Amygdala (tissue), 56 donors: ENCODE data around the gene CHIT1.
A peak's percentile ranks its signal among the peaks of the same experiment; 100 is the strongest.

Source experiments
- DNase-seq, 56 donors: peaks; one replicate each; lab custom pipeline; 2025; lab: John Stamatoyannopoulos, UW

The CHIT1 gene

GRCh38 chr1:203197625-203198024 is 31.8 kb downstream of the CHIT1 start:
- DNase-seq = no peak

GRCh38 chr1:203196371-203196770 is 33.1 kb downstream of the CHIT1 start:
- DNase-seq = no peak

- no peak for DNase-seq
Measured at GRCh38 chr1:203190949-203191348, 38.5 kb downstream of the CHIT1 start.

GRCh38 chr1:203189951-203190352 is 39.5 kb downstream of the CHIT1 start:
- DNase-seq = peak in 1 of 56 donors; percentile 18

GRCh38 chr1:203188686-203189232 is 40.7 kb downstream of the CHIT1 start:
- DNase-seq = no peak

GRCh38 chr1:203187689-203188264 is 41.7 kb downstream of the CHIT1 start:
- DNase-seq = peak in 1 of 56 donors; percentile 39

- peak in 2 of 56 donors; percentile 39 to 41 for DNase-seq
Measured at GRCh38 chr1:203187304-203187685, 42.2 kb downstream of the CHIT1 start.

GRCh38 chr1:203186446-203187303 is 42.8 kb downstream of the CHIT1 start, which contains the start of gene CHI3L1:
Gene CHI3L1, minus strand, starts transcription at chr1:203186704. Its CDS starts 81 bp downstream, at chr1:203186623.
- DNase-seq = peak in 32 of 56 donors; percentile 29 to 73 (median 58)

GRCh38 chr1:203186091-203186445 is 43.4 kb downstream of the CHIT1 start:
- no peak for DNase-seq

- DNase-seq = no peak
Measured at GRCh38 chr1:203185585-203185984, 43.9 kb downstream of the CHIT1 start.

- no peak for DNase-seq
Measured at GRCh38 chr1:203185061-203185461, 44.4 kb downstream of the CHIT1 start.

GRCh38 chr1:203184467-203184866 is 45.0 kb downstream of the CHIT1 start:
- no peak for DNase-seq

GRCh38 chr1:203183828-203184227 is 45.6 kb downstream of the CHIT1 start:
- no peak for DNase-seq

GRCh38 chr1:203182387-203182953 is 47.0 kb downstream of the CHIT1 start:
- DNase-seq = no peak

- no peak for DNase-seq
Measured at GRCh38 chr1:203181586-203182386, 47.7 kb downstream of the CHIT1 start.

- DNase-seq = no peak
Measured at GRCh38 chr1:203180611-203181330, 48.7 kb downstream of the CHIT1 start.

- no peak for DNase-seq
Measured at GRCh38 chr1:203179667-203180005, 49.8 kb downstream of the CHIT1 start.

GRCh38 chr1:203178821-203179666 is 50.4 kb downstream of the CHIT1 start:
- no peak for DNase-seq

- no peak for DNase-seq
Measured at GRCh38 chr1:203178083-203178482, 51.4 kb downstream of the CHIT1 start.
